HCT116 (cell line): ENCODE data around the gene TCEANC. TPM values are rescaled to one million over a fixed set of nuclear protein-coding genes. Genes with fewer than 3 reads are reported as not detected.

Experiments used
- ATAC-seq: fragments of 200-7000 bp; cut with Tn5 transposase; 2 replicates; pipeline ENCODE4 v1.9.1; 2020; ENCODE audit warnings: mild to moderate bottlenecking, moderate library complexity
- BruUV-seq: library from RNA; stranded (reverse); fragments of 400-500 nt; replicated peaks from 2 replicates; lab custom pipeline; 2021; lab: Mats Ljungman, UMichigan
- CTCF ChIA-PET: fragments of 300-600 bp; sonication (Branson Sonifier 250); formaldehyde crosslinking; loops from one replicate; lab custom pipeline; 2021; ENCODE audit warnings: antibody characterized with exemption; lab: Charles Lee
- POLR2A ChIA-PET: fragments of 300-600, 350-600 bp; sonication (Branson Sonifier 250); formaldehyde crosslinking; loops from one replicate; lab custom pipeline; 2021; ENCODE audit warnings: antibody characterized with exemption; lab: Charles Lee
- RAD21 ChIA-PET, 2 experiments: fragments of 300-600 bp; sonication (Branson Sonifier 250); formaldehyde crosslinking; loops; one replicate each; lab custom pipeline; 2023; ENCODE audit warnings: low total read pairs in 2 of 2; ENCODE audit not compliant: uncharacterized antibody in 2 of 2, unreplicated experiment in 2 of 2, low non-redundant PET in 1 of 2; lab: Charles Lee
- DNase-seq: peaks from one replicate; pipeline ENCODE4 v3.0.0-alpha.2; 2010; ENCODE audit warnings: low read depth, low spot score
- H2AFZ ChIP-seq: fragments of 200-600 bp; shearing (Covaris generic), sonication (generic); 2 replicates; pipeline ENCODE4 v1.6.1; 2017; ENCODE audit warnings: low read depth, mixed run types, mixed read lengths, antibody characterized with exemption, low read length; ENCODE audit not compliant: poor library complexity, severe bottlenecking
- H3K27ac ChIP-seq: 2 replicates; pipeline ENCODE4 v1.5.1; 2012; ENCODE audit warnings: low read depth, low read length
- H3K27me3 ChIP-seq: fragments of 200-600 bp; sonication (generic); 2 replicates; pipeline ENCODE4 v1.6.1; 2016; ENCODE audit warnings: mixed run types, low read length, mixed read lengths; ENCODE audit not compliant: insufficient read depth
- H3K36me3 ChIP-seq, 2 experiments: fragments of 200-500 bp in 1 of 2; fragments of 200-600 bp in 1 of 2; sonication (Bioruptor generic) in 1 of 2; sonication (generic) in 1 of 2; 2 replicates each; pipeline versions ENCODE4 v1.5.1 to v1.6.1; 2014 to 2016; ENCODE audit warnings: low read length in 2 of 2, inconsistent platforms in 1 of 2, mixed read lengths in 1 of 2, mixed run types in 1 of 2; ENCODE audit not compliant: insufficient read depth in 2 of 2, control insufficient read depth in 1 of 2
- H3K4me1 ChIP-seq, 2 experiments: fragments of 200-600 bp in 1 of 2; sonication (generic) in 1 of 2; 2 replicates each; pipeline versions ENCODE4 v1.5.1 to v1.6.1; 2012 to 2017; ENCODE audit warnings: low read length in 2 of 2, inconsistent platforms in 1 of 2, mild to moderate bottlenecking in 1 of 2, mixed read lengths in 1 of 2, mixed run types in 1 of 2, moderate library complexity in 1 of 2; ENCODE audit not compliant: insufficient read depth in 2 of 2, control insufficient read depth in 1 of 2
- H3K4me2 ChIP-seq: fragments of 200-600 bp; sonication (generic); 2 replicates; pipeline ENCODE4 v1.6.1; 2017; ENCODE audit warnings: mixed run types, low read length, mixed read lengths
- H3K4me3 ChIP-seq, 2 experiments: fragments of 200-600 bp in 1 of 2; sonication (generic) in 1 of 2; replicated peaks in 1 of 2; 2 replicates each; pipeline ENCODE4 v1.5.1; 2011 to 2016; ENCODE audit warnings: low read length in 2 of 2, control low read depth in 1 of 2, low read depth in 1 of 2, mild to moderate bottlenecking in 1 of 2, mixed read lengths in 1 of 2, mixed run types in 1 of 2
- H3K79me2 ChIP-seq: fragments of 200-600 bp; sonication (generic); 2 replicates; pipeline ENCODE4 v1.6.1; 2017; ENCODE audit warnings: mild to moderate bottlenecking, mixed run types, low read length, moderate library complexity, mixed read lengths; ENCODE audit not compliant: insufficient read depth
- H3K9ac ChIP-seq: fragments of 200-600 bp; sonication (generic); 2 replicates; pipeline ENCODE4 v1.6.1; 2016; ENCODE audit warnings: low read length, mixed read lengths
- H3K9me2 ChIP-seq: fragments of 200-600 bp; sonication (generic), shearing (Covaris generic); 2 replicates; pipeline ENCODE4 v1.6.1; 2017; ENCODE audit warnings: mixed run types, mild to moderate bottlenecking, moderate library complexity; ENCODE audit not compliant: insufficient read depth
- H3K9me3 ChIP-seq, 2 experiments: fragments of 200-500 bp in 1 of 2; fragments of 200-600 bp in 1 of 2; sonication (Bioruptor generic) in 1 of 2; sonication (generic) in 1 of 2; 2 replicates each; pipeline ENCODE4 v1.6.1; 2014 to 2017; ENCODE audit warnings: low read length in 2 of 2, mixed read lengths in 2 of 2, inconsistent platforms in 1 of 2, low read depth in 1 of 2, mild to moderate bottlenecking in 1 of 2, mixed run types in 1 of 2, moderate library complexity in 1 of 2; ENCODE audit not compliant: control insufficient read depth in 1 of 2, insufficient read depth in 1 of 2
- H4K20me1 ChIP-seq: fragments of 200-600 bp; sonication (generic), shearing (Covaris generic); 2 replicates; pipeline ENCODE4 v1.6.1; 2017; ENCODE audit warnings: mixed run types, mild to moderate bottlenecking, moderate library complexity; ENCODE audit not compliant: insufficient read depth
- CBX3 ChIP-seq: IDR thresholded peaks from 2 replicates; pipeline ENCODE4 v1.6.1; 2012; ENCODE audit warnings: low read depth
- EGR1 ChIP-seq: IDR thresholded peaks from 2 replicates; pipeline ENCODE4 v1.6.1; 2012; ENCODE audit warnings: low read depth
- ELF1 ChIP-seq: IDR thresholded peaks from 2 replicates; pipeline ENCODE4 v1.6.1; 2012; ENCODE audit warnings: low read depth, borderline replicate concordance
- EZH2 ChIP-seq: fragments of 200-600 bp; sonication (generic); IDR thresholded peaks from 2 replicates; pipeline ENCODE4 v1.6.1; 2017; ENCODE audit warnings: antibody characterized with exemption, mixed run types
- FOSL1 ChIP-seq: IDR thresholded peaks from 2 replicates; pipeline ENCODE4 v1.6.1; 2012; ENCODE audit warnings: low read depth
- JUND ChIP-seq: IDR thresholded peaks from 2 replicates; pipeline ENCODE4 v1.6.1; 2012
- POLR2A ChIP-seq: IDR thresholded peaks from 2 replicates; pipeline ENCODE4 v1.7.0; 2011; ENCODE audit warnings: borderline replicate concordance; ENCODE audit not compliant: insufficient read depth, insufficient read length; ENCODE audit errors: extremely low read depth
- SP1 ChIP-seq: IDR thresholded peaks from 2 replicates; pipeline ENCODE4 v1.6.1; 2012; ENCODE audit warnings: low read depth
- SRF ChIP-seq: IDR thresholded peaks from 2 replicates; pipeline ENCODE4 v1.6.1; 2012; ENCODE audit warnings: low read depth
- TCF7L2 ChIP-seq: IDR thresholded peaks from 2 replicates; pipeline ENCODE4 v1.7.0; 2011; ENCODE audit warnings: borderline replicate concordance, inconsistent platforms; ENCODE audit not compliant: insufficient read depth, insufficient read length; ENCODE audit errors: extremely low read depth
- ZFX ChIP-seq: fragments of 450-650 bp; IDR thresholded peaks from 2 replicates; pipeline ENCODE4 v1.6.1; 2017
- ZNF274 ChIP-seq: fragments of 200-500 bp; sonication (Bioruptor generic); IDR thresholded peaks from 2 replicates; pipeline ENCODE4 v1.6.1; 2014; ENCODE audit warnings: mild to moderate bottlenecking, low read depth, low read length, inconsistent platforms
- intact Hi-C: fragments of 100-400 bp; cut with micrococcal nuclease; formaldehyde crosslinking; loops from 2 replicates; pipeline ENCODE4 v1.10.0; 2022
- total RNA-seq: library from RNA; stranded (reverse); gene quantifications from one replicate; pipeline ENCODE4 v1.2.1, GENCODE V29; 2021; ENCODE audit not compliant: unreplicated experiment
- TF ChIP-seq, protein P1 (sequence below): IDR thresholded peaks from 2 replicates; pipeline ENCODE4 v1.6.1; 2012
- TF ChIP-seq, protein P2 (sequence below): IDR thresholded peaks from 2 replicates; pipeline ENCODE4 v1.6.1; 2012; ENCODE audit warnings: low read depth
- TF ChIP-seq, protein P3 (sequence below): IDR thresholded peaks from 2 replicates; pipeline ENCODE4 v1.6.1; 2011; ENCODE audit warnings: mild to moderate bottlenecking, low read length, moderate library complexity; ENCODE audit not compliant: insufficient replicate concordance; ENCODE audit errors: extremely low read depth

TCEANC gene
- total RNA-seq, 1 experiment from 2014 or later: 1.2 TPM

DNA sequence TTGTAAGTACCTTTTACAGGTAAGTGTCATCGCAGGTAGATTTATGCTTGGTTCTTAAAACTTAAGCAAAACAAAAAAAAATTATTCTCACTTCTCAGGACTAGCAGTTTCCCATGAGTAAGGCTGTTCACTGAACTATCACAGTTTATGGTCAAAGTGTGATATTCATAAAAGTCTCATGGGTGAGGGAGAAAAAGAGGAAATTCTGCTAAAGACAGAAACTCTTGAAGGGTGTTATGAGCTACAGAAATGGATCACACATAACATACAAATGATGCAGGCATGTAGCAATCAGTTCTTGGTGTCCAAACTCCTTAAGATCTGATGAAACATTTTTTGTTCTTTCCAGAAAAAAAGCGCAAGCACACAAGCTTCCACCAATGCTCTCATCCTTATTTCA, 44.5 kb downstream of the TCEANC start:
- CTCF ChIA-PET: no interaction called here
- 0 out of 2 replicates have a peak, but pooled peaks cover 4% of the 10 kb centered on the region for H4K20me1 ChIP-seq
- RAD21 ChIA-PET: no interaction called here
- no peak overlapping the region for H3K4me3 ChIP-seq
- H3K36me3 ChIP-seq: no peaks in the 10 kb centered on the region
- intact Hi-C loops: no loop called here
- ATAC-seq: no peak
- no peak for TF ChIP-seq ZNF274
- TF ChIP-seq, protein P1, sequence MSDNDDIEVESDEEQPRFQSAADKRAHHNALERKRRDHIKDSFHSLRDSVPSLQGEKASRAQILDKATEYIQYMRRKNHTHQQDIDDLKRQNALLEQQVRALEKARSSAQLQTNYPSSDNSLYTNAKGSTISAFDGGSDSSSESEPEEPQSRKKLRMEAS: no peak
- TF ChIP-seq, all 23 proteins: peak for 0
- Histone ChIP-seq H3K9ac (no peak overlapping the region), H3K27ac (no peak overlapping the region), H3K4me1 (peaks cover 21 to 28% of the 10 kb centered on the region in 2 experiments), H2AFZ (no peak overlapping the region), H3K9me2 (no peaks in the 10 kb centered on the region), H3K9me3 (no peaks in the 10 kb centered on the region), H3K79me2 (peaks cover 99% of the 10 kb centered on the region), H3K27me3 (no peaks in the 10 kb centered on the region), H3K4me2 (no peak overlapping the region)
- POLR2A ChIA-PET: no interaction called here
- no peak for DNase-seq
- no TSS peak for BruUV-seq

GRCh38 chrX:13697976-13698375, 45.0 kb downstream of the TCEANC start:
- Histone ChIP-seq H3K4me1 (peaks cover 16 to 24% of the 10 kb centered on the region in 2 experiments), H4K20me1 (0 out of 2 replicates have a peak, but pooled peaks cover 4% of the 10 kb centered on the region), H3K9me2 (no peaks in the 10 kb centered on the region), H3K4me3 (no peak overlapping the region), H3K36me3 (no peaks in the 10 kb centered on the region), H3K9ac (no peak overlapping the region), H3K9me3 (no peaks in the 10 kb centered on the region), H2AFZ (no peak overlapping the region), H3K4me2 (no peak overlapping the region), H3K27me3 (no peaks in the 10 kb centered on the region), H3K27ac (no peak overlapping the region), H3K79me2 (peaks cover 99% of the 10 kb centered on the region)
- intact Hi-C loops: no loop called here
- POLR2A ChIA-PET: no interaction called here
- BruUV-seq: no TSS peak
- CTCF ChIA-PET: no interaction called here
- TF ChIP-seq EZH2 (no peak), EGR1 (no peak), JUND (no peak), SRF (no peak), CBX3 (no peak), ZFX (no peak), ZNF274 (no peak), ELF1 (no peak), SP1 (no peak), FOSL1 (no peak), TCF7L2 (no peak), POLR2A (no peak)
- TF ChIP-seq, protein P2, sequence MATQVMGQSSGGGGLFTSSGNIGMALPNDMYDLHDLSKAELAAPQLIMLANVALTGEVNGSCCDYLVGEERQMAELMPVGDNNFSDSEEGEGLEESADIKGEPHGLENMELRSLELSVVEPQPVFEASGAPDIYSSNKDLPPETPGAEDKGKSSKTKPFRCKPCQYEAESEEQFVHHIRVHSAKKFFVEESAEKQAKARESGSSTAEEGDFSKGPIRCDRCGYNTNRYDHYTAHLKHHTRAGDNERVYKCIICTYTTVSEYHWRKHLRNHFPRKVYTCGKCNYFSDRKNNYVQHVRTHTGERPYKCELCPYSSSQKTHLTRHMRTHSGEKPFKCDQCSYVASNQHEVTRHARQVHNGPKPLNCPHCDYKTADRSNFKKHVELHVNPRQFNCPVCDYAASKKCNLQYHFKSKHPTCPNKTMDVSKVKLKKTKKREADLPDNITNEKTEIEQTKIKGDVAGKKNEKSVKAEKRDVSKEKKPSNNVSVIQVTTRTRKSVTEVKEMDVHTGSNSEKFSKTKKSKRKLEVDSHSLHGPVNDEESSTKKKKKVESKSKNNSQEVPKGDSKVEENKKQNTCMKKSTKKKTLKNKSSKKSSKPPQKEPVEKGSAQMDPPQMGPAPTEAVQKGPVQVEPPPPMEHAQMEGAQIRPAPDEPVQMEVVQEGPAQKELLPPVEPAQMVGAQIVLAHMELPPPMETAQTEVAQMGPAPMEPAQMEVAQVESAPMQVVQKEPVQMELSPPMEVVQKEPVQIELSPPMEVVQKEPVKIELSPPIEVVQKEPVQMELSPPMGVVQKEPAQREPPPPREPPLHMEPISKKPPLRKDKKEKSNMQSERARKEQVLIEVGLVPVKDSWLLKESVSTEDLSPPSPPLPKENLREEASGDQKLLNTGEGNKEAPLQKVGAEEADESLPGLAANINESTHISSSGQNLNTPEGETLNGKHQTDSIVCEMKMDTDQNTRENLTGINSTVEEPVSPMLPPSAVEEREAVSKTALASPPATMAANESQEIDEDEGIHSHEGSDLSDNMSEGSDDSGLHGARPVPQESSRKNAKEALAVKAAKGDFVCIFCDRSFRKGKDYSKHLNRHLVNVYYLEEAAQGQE: no peak
- TF ChIP-seq, protein P3, sequence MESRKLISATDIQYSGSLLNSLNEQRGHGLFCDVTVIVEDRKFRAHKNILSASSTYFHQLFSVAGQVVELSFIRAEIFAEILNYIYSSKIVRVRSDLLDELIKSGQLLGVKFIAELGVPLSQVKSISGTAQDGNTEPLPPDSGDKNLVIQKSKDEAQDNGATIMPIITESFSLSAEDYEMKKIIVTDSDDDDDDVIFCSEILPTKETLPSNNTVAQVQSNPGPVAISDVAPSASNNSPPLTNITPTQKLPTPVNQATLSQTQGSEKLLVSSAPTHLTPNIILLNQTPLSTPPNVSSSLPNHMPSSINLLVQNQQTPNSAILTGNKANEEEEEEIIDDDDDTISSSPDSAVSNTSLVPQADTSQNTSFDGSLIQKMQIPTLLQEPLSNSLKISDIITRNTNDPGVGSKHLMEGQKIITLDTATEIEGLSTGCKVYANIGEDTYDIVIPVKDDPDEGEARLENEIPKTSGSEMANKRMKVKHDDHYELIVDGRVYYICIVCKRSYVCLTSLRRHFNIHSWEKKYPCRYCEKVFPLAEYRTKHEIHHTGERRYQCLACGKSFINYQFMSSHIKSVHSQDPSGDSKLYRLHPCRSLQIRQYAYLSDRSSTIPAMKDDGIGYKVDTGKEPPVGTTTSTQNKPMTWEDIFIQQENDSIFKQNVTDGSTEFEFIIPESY: no peak
- DNase-seq: no peak
- ATAC-seq: no peak
- RAD21 ChIA-PET: no interaction called here
